T-helper 9 cell (primary cell): ENCODE data around the gene MRPS7.

Source experiments
- DNase-seq: peaks from one replicate; pipeline ENCODE4 v3.0.0-alpha.2; 2020
- total RNA-seq, 2 donors: gene quantifications; one replicate each; lab custom pipeline; 2026; lab: John Stamatoyannopoulos, UW

Gene MRPS7
- 34.8 to 46.4 reads per million in 2 donors for total RNA-seq

- peak; percentile 94 for DNase-seq
These were observed at the start of gene MRPS7, which contains the start of gene GGA3 for GRCh38 chr17:75261336-75262111. Gene MRPS7, plus strand, starts transcription at chr17:75261879. Its CDS starts 22 bp downstream, at chr17:75261901. Gene GGA3, minus strand, starts transcription at chr17:75261606. Its CDS starts 19 bp downstream, at chr17:75261587.

- no peak for DNase-seq
These were observed 43.5 kb upstream of the MRPS7 start for GRCh38 chr17:75218131-75218530.

GRCh38 chr17:75219815-75220214, 41.9 kb upstream of the MRPS7 start:
- no peak for DNase-seq

GRCh38 chr17:75225016-75225415, 36.7 kb upstream of the MRPS7 start:
- DNase-seq: no peak

GRCh38 chr17:75227729-75228128, 34.0 kb upstream of the MRPS7 start:
- DNase-seq: no peak

GRCh38 chr17:75228305-75228704, 33.4 kb upstream of the MRPS7 start:
- no peak for DNase-seq

- DNase-seq: no peak
These were observed 32.8 kb upstream of the MRPS7 start for GRCh38 chr17:75228847-75229246.

GRCh38 chr17:75231071-75231470, 30.6 kb upstream of the MRPS7 start:
- DNase-seq: no peak

- DNase-seq: no peak
These were observed 29.8 kb upstream of the MRPS7 start for GRCh38 chr17:75231741-75232464.

GRCh38 chr17:75232786-75233185, 28.9 kb upstream of the MRPS7 start:
- DNase-seq: no peak

- DNase-seq: no peak
These were observed 24.3 kb upstream of the MRPS7 start for GRCh38 chr17:75237100-75238014.

GRCh38 chr17:75238020-75238580, 23.6 kb upstream of the MRPS7 start:
- DNase-seq: no peak

GRCh38 chr17:75238684-75239191, 22.9 kb upstream of the MRPS7 start:
- DNase-seq: peak; percentile 47

GRCh38 chr17:75239214-75239613, 22.5 kb upstream of the MRPS7 start:
- DNase-seq: no peak

GRCh38 chr17:75239778-75240393, 21.8 kb upstream of the MRPS7 start:
- DNase-seq: no peak

GRCh38 chr17:75240394-75241142, 21.1 kb upstream of the MRPS7 start:
- DNase-seq: no peak

GRCh38 chr17:75241143-75241430, 20.6 kb upstream of the MRPS7 start:
- no peak for DNase-seq

GRCh38 chr17:75241502-75241901, 20.2 kb upstream of the MRPS7 start:
- DNase-seq: no peak

- DNase-seq: peak; percentile 16
These were observed 19.7 kb upstream of the MRPS7 start for GRCh38 chr17:75241996-75242460.

- DNase-seq: peak; percentile 51
These were observed 19.1 kb upstream of the MRPS7 start for GRCh38 chr17:75242461-75243042.
